HG02884 (cell line): ENCODE results near the gene SNAPC4.
"Not testable (repeated sequence)": the region's sequence is repeated elsewhere in the genome, so short reads cannot be mapped to it uniquely, and the experiment has no call there.

Source experiments
- ATAC-seq: cut with Tn5 transposase; IDR thresholded peaks from one replicate; pipeline ENCODE4 v1.9.1; 2021; ENCODE audit warnings: mild to moderate bottlenecking, moderate library complexity; ENCODE audit not compliant: unreplicated experiment

The SNAPC4 gene

GRCh38 chr9:136410500-136411287 is 10.7 kb upstream of the SNAPC4 start, which contains the start of the genes ENTR1 and PMPCA:
TSS of gene ENTR1 (minus strand) at chr9:136410614. CDS start at chr9:136410397, 217 bp downstream.
TSS of gene PMPCA (plus strand) at chr9:136410658. CDS start at chr9:136410669, 11 bp downstream.
- ATAC-seq, result peak; percentile 72

GRCh38 chr9:136409557-136410455 is 9.8 kb upstream of the SNAPC4 start:
- peak; percentile 33 for ATAC-seq

DNA sequence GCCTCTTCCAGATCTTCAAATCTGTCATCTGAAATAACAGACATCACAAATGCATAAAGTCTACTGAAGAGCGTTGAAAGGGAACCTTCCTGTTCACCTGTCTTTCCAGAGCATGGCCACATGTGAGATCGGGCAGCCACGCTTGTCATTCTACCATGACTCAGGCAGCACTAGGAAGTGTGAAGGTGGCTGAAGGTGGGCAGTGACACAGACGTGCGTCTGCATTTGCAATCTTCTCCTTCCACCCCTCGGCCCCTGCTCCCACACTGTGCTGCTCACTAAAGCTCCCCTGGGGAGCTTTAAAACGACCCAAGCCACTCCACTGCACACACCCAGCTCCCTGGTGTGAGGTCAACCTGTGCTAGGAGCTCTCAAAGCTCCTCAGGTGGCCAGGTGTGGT is 7.9 kb upstream of the SNAPC4 start:
- no peak for ATAC-seq

- not testable (repeated sequence) for ATAC-seq
Observed at GRCh38 chr9:136407061-136407460, 7.1 kb upstream of the SNAPC4 start.

GRCh38 chr9:136405904-136406303 is 5.9 kb upstream of the SNAPC4 start:
- not testable (repeated sequence) for ATAC-seq

DNA sequence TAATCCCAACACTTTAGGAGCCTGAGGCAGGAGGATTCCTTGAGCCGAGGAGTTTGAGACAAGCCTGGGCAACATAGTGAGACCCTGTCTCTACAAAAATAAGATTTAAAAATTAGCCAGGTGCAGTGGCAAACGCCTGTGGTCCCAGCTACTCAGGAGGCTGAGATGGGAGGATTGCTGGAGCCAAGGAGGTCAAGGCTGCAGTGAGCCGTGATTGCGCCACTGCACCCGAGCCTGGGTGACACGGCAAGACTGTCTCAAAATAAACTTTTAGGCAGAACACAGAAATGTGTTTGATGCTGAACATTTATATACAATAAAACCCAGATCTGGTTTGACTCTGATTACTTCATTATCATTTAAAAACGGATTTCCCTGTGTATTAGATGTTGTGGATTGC is 5.5 kb upstream of the SNAPC4 start:
- ATAC-seq, result no peak

DNA sequence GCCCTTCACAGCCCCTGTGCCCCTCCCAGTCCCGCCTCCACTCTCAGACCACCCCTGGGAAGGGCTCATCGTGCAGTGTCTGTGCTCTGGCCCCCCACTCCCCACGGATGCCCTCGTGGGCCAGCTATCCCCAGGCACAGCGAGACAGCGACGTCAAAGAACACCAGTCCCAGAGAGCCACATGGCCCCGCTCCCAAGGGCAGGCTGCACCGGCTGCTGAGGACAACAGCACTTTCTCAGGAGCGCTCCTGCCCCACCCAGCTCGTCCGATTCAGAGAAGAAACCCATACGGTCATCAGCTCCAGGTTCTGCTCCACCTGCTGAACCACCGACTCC is 4.8 kb upstream of the SNAPC4 start:
- ATAC-seq, result no peak

GRCh38 chr9:136403915-136404800 is 4.2 kb upstream of the SNAPC4 start:
- ATAC-seq, result no peak

GRCh38 chr9:136403538-136403914 is 3.6 kb upstream of the SNAPC4 start:
- ATAC-seq, result no peak

DNA sequence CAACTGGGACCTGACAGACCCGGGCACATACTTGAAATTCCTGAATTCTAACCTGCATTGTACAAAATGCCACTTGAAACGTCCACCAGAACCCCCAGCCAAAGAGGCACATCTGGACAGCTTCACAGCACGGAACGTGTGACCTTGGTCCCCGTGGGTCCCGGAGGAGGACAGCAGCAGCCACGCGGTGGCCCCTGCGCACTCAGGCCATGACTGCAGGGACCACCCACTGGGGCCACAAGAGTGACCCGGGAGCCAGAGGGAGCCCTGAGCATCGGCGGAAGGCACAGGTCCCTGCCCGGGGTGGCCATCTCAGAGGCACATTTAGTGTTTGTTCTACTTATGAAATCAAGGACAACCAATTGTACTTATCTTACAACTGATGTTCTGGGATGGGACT is 2.1 kb upstream of the SNAPC4 start:
- no peak for ATAC-seq

DNA sequence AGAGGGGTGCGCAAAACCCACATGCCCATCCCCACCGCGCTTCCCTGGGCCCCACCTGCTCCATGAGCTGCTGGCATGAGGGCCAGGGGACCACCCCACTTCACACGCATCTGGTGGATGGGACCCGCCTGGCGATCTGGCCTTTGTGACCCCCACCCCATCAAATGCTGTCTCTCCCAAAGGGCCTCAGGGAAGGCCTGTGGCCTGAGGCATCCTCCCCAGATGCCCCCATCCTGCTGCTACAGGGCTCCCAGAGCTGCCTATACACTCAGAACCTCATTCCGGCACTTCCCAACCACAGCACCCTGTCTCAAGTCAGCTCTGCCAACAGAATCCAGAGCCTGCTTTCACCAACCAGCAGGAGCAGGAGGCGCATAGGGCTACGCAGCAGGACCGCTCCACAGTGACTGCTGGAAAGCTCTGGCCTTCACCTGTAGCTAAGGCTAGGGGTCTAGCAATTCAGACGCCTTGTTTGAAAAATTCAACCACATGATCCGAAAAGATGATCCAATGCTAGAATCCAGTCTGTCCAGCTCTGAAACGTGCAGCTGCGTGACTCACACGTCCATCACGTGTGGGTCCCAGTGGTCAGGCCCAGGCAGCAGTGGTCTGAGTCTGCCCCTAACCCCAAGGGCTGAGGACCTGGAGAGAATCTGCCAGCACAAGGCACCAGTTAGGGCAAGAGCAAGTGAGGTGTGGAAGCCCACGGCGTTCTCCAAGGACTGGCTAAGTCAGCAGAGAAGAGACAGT is 1.4 kb upstream of the SNAPC4 start:
- no peak for ATAC-seq

GRCh38 chr9:136399176-136400037 is 563 bp downstream of the SNAPC4 start:
- peak; percentile 34 for ATAC-seq

DNA sequence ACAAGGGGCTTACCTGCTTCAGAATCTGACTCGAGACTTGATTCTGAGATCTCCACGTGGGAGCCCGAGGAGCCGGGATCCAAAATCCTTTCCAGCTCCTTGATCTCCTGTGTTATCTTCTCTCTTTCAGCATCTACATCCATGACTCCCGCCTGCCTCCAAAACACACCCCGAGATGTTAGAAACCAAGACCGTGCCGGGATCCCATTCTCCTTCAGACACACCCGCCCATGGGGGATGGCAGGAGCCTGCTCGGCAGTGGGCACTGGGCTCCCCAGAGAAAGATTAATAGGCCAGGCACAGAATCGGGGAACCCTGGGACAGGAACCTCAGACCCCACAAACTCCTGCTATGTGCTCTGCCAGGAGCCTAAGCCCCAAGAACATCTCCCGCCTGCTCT is 1.7 kb downstream of the SNAPC4 start:
- no peak for ATAC-seq

DNA sequence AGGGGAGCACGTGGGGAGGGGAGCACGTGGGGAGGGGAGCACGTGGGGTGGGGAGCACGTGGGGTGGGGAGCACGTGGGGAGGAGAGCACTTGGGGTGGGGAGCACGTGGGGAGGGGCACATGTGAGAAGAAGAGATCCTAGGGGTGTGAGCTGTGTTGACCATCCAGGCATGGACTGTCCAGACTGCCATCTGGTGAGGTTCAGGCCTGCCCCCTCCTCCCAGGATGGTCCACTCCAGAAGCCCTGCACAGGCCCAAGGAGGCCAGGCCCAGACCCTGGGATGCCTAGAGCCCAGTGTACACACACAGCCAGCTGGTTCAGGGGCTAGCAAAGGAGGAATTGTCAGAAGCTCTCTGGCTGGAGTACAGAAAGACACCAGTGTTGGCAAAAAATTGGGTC is 2.3 kb downstream of the SNAPC4 start:
- no peak for ATAC-seq

- ATAC-seq, result no peak
Observed at GRCh38 chr9:136396219-136396515, 3.8 kb downstream of the SNAPC4 start.

DNA sequence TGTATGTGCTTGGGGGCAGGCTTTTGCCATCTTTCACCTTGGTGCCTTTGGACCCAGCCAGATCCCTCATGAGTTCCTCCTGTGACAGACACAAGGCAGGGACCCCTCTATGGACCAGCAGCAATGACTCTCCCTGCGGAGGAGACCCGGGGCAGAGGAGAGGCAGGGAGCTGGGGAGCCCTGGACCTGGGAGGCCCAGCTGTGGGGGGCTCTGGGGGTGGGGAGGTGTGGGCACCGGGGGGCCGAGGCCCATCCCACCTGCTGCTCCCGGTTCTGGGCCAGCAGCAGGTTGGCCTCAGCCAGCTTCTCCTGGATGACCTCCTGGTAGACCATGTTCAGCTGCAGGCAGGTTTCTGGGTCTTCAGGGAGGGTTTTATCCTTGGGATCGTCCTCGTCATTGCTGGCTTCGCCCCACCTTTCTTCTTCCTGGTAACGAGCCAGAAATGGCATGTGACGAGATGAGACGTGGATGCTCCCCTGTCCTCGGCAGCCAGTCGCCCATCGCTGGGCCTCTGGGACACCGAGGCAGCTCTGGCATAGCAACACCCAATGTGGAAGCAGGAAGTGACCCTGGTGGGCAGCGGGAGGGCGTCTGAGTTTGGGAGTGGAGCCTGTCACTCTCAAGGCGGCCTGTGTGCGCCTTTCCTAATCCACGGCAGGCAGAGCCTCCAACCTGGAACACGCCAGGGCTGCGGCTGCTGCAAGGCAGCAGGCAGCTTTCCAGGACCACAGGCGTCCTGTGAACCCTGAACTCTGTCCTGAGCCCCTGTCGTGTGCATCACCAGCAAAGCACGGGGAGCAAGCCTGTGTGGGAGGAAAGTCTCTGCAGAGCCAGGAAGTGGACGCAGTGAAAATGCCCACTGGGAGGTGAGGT is 4.4 kb downstream of the SNAPC4 start:
- ATAC-seq, result no peak

GRCh38 chr9:136395020-136395340 is 5.0 kb downstream of the SNAPC4 start:
- no peak for ATAC-seq

- ATAC-seq, result no peak
Observed at GRCh38 chr9:136394312-136395019, 5.5 kb downstream of the SNAPC4 start.
